Parathyroid adenoma (tissue), 2 donors: ENCODE results near the gene JOSD1.
A peak's percentile ranks its signal among the peaks of the same experiment; 100 is the strongest.

Experiments used
- H2AFZ ChIP-seq: fragments of 300-600 bp; sonication (generic); one replicate; pipeline ENCODE4 v1.7.0; 2017; ENCODE audit warnings: antibody characterized with exemption, mild to moderate bottlenecking
- H3K27ac ChIP-seq: fragments of 300-600 bp; sonication (generic); one replicate; pipeline ENCODE4 v1.7.0; 2017
- H3K27me3 ChIP-seq: fragments of 300-600 bp; sonication (generic); one replicate; pipeline ENCODE4 v1.7.0; 2017; ENCODE audit warnings: low read length; ENCODE audit not compliant: control insufficient read depth, insufficient read depth
- H3K36me3 ChIP-seq: fragments of 300-600 bp; sonication (generic); one replicate; pipeline ENCODE4 v1.7.0; 2017; ENCODE audit warnings: low read length; ENCODE audit not compliant: control insufficient read depth, insufficient read depth
- H3K4me1 ChIP-seq: fragments of 300-600 bp; sonication (generic); one replicate; pipeline ENCODE4 v1.7.0; 2017; ENCODE audit warnings: control low read depth
- H3K4me2 ChIP-seq: fragments of 300-600 bp; sonication (generic); one replicate; pipeline ENCODE4 v1.7.0; 2017; ENCODE audit warnings: low read length
- H3K4me3 ChIP-seq: fragments of 300-600 bp; sonication (generic); one replicate; pipeline ENCODE4 v1.7.0; 2017; ENCODE audit warnings: low read depth, low read length
- H3K79me2 ChIP-seq: fragments of 300-600 bp; sonication (generic); one replicate; pipeline ENCODE4 v1.7.0; 2017; ENCODE audit warnings: control low read depth
- H3K9ac ChIP-seq: fragments of 300-600 bp; sonication (generic); one replicate; pipeline ENCODE4 v1.7.0; 2017; ENCODE audit warnings: mild to moderate bottlenecking
- H3K9me3 ChIP-seq: fragments of 300-600 bp; sonication (generic); one replicate; pipeline ENCODE4 v1.7.0; 2017; ENCODE audit warnings: low read length; ENCODE audit not compliant: control insufficient read depth
- TF ChIP-seq, protein P1 (sequence below): fragments of 300-600 bp; sonication (generic); IDR thresholded peaks from one replicate; pipeline ENCODE4 v1.7.0; 2017; ENCODE audit warnings: antibody characterized with exemption, mild to moderate bottlenecking
- donor health status: primary hyperparathyroidism.

Gene JOSD1

DNA sequence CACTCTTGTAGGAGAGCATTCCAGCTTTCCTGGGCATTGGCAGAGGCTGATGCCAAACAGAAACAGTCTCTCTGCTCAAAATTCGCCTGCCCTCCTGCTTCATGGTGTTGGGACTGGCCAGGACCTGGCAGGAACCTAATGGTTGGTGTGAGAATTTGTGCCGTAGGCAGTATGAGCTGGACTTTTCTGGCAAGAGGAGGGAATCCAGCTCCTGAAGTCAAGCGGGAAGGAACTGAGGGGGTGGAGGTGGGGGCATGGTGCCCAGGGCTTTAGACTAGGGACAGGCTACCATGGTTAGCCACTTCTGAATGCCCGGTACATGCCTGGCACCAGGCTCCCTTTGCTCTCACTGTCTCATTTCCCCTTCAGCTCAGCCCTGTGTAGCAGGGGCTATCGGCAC lies 25.9 kb downstream of the JOSD1 start:
- H3K4me1 ChIP-seq = no peaks in the 10 kb centered on the region
- no peak overlapping the region for H2AFZ ChIP-seq
- H3K36me3 ChIP-seq = no peaks in the 10 kb centered on the region
- H3K27ac ChIP-seq = no peak overlapping the region
- no peaks in the 10 kb centered on the region for H3K27me3 ChIP-seq
- H3K9ac ChIP-seq = no peak overlapping the region
- TF ChIP-seq, protein P1, sequence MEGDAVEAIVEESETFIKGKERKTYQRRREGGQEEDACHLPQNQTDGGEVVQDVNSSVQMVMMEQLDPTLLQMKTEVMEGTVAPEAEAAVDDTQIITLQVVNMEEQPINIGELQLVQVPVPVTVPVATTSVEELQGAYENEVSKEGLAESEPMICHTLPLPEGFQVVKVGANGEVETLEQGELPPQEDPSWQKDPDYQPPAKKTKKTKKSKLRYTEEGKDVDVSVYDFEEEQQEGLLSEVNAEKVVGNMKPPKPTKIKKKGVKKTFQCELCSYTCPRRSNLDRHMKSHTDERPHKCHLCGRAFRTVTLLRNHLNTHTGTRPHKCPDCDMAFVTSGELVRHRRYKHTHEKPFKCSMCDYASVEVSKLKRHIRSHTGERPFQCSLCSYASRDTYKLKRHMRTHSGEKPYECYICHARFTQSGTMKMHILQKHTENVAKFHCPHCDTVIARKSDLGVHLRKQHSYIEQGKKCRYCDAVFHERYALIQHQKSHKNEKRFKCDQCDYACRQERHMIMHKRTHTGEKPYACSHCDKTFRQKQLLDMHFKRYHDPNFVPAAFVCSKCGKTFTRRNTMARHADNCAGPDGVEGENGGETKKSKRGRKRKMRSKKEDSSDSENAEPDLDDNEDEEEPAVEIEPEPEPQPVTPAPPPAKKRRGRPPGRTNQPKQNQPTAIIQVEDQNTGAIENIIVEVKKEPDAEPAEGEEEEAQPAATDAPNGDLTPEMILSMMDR = no peak
- H3K4me3 ChIP-seq = no peak overlapping the region
- no peaks in the 10 kb centered on the region for H3K9me3 ChIP-seq
- no peak overlapping the region for H3K4me2 ChIP-seq
- H3K79me2 ChIP-seq = no peaks in the 10 kb centered on the region

DNA sequence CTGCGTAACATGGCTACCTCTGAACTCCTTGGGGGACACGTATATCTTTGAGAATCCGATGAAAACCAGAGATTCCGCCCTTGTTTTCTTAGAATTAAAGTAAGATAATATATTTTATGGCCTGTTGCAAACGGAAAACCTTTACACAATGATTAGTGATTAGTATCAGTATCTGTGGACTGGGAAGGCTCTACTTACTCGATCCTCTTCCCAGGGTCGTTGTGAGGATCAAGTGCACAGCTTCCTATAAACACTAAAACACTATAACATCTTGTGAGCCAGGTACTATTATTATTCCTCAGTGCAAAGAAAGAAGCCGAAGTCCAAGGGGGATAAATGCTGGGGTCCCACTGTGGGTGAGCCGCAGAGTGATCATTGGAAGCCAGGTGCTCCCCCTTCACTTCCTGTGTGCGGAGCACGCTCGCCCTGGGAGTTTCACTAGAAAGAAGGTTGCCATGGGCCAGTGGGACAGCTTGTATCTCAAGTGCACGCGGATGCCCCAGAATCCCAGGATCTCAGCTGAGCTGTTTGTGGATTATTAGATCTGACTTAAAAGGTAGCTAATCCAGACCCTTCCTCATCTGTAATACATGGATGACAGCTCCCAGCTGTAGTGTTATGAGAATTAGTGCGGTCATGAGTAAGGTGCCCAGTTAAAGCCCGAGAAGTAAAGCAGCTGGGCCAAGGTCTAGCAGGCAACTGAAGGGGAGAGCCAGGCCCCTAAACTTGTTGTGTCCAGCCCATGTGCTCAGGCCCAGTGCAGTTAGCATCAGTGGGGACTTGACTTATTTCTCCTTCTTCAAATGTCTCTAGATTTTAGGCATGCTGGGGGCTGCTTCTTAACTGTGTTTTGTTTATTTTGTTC lies 43.5 kb downstream of the JOSD1 start:
- H3K79me2 ChIP-seq = peaks cover 13% of the 10 kb centered on the region
- H3K27ac ChIP-seq = peak overlapping the region; percentile 97
- peaks cover 2% of the 10 kb centered on the region for H3K4me1 ChIP-seq
- no peaks in the 10 kb centered on the region for H3K36me3 ChIP-seq
- TF ChIP-seq, protein P1 = no peak
- peak overlapping the region; percentile 76 for H3K9ac ChIP-seq
- H3K9me3 ChIP-seq = no peaks in the 10 kb centered on the region
- H3K27me3 ChIP-seq = no peaks in the 10 kb centered on the region
- H3K4me3 ChIP-seq = peak overlapping the region; percentile 99
- H2AFZ ChIP-seq = peak overlapping the region; percentile 94
- peak overlapping the region; percentile 97 for H3K4me2 ChIP-seq

DNA sequence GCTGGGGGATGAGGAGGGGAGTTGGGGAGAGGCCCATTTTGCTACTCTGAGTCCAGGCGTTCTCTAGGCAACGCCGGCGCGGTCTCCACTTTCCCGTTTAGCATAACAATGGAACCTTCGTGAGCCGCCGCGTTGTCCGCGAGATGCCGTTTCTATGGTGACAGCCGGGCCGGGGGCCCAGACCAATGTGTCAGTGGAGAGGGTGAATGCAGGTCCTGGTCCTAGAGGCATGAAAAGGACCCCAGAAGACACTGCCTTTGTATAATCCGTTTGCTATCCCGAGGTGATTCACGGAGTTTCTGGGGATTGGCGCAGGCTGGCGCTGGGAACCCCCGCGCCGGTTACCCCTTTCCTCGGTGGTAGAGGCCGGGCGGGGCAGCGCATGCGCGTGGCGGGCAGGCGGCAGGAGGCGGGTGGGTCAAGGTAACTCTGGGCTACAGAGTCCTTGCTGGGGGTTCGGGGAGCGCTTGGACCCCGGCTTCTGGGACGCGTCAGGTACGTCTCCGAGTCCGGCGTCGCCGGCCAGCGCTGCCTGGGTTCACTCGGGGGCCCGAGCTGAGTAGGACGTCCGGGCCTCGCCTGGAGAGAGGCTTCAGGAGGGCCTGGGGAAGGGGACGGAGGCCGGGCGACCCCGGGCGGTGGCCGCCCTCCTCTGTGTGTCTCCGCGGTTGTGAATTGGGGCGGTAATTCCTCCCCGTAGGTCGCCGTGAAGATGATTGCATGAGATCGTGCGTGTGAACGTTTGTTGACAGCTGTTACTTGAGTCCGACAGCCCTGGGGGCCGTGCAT lies 44.3 kb downstream of the JOSD1 start, which contains the start of the genes CBY1 and FAM227A:
CBY1 (plus strand) TSS at position 383 of the 789 bp plus-strand sequence. CDS start 11,417 bp downstream, outside the sequence.
FAM227A (minus strand) TSS at position 137 of the 789 bp plus-strand sequence. CDS start 6,224 bp downstream, outside the sequence.
- Histone ChIP-seq H2AFZ (peak within 1 kb of the TSS; percentile 94), H3K36me3 (no peaks in the 10 kb centered on the region), H3K79me2 (peaks cover 13% of the 10 kb centered on the region), H3K4me1 (peaks cover 2% of the 10 kb centered on the region), H3K4me3 (peak within 1 kb of the TSS; percentile 99), H3K27me3 (no peaks in the 10 kb centered on the region), H3K27ac (peak within 1 kb of the TSS; percentile 97), H3K4me2 (peak within 1 kb of the TSS; percentile 97), H3K9me3 (no peaks in the 10 kb centered on the region), H3K9ac (peak within 1 kb of the TSS; percentile 76)
- TF ChIP-seq, protein P1 = no peak

GRCh38 chr22:38655519-38656255 lies 45.1 kb downstream of the JOSD1 start:
- Histone ChIP-seq H3K4me3 (peak overlapping the region; percentile 99), H3K27me3 (no peaks in the 10 kb centered on the region), H3K36me3 (no peaks in the 10 kb centered on the region), H3K9ac (no peak overlapping the region), H2AFZ (peak overlapping the region; percentile 94), H3K79me2 (peaks cover 13% of the 10 kb centered on the region), H3K9me3 (no peaks in the 10 kb centered on the region), H3K27ac (peak overlapping the region; percentile 97), H3K4me2 (peak overlapping the region; percentile 97), H3K4me1 (peaks cover 2% of the 10 kb centered on the region)
- TF ChIP-seq, protein P1 = no peak
